SK-N-SH (cell line): ENCODE data around the gene RRM1. TPM values are rescaled to one million over a fixed set of nuclear protein-coding genes. Genes with fewer than 3 reads are reported as not detected.
A peak's percentile ranks its signal among the peaks of the same experiment; 100 is the strongest.

Experiments used
- CTCF ChIA-PET: fragments of 300-600, 350-600 bp; formaldehyde crosslinking; extraction: SDS; loops from one replicate; lab custom pipeline; 2021; lab: Yijun Ruan, JAX
- POLR2A ChIA-PET: fragments of 350-600 bp; sonication (Branson Sonifier 250); formaldehyde crosslinking; extraction: SDS; loops from one replicate; lab custom pipeline; 2020; ENCODE audit warnings: antibody characterized with exemption, inconsistent platforms; lab: Yijun Ruan, JAX
- DNase-seq: peaks from one replicate; pipeline ENCODE4 v3.0.0; 2012
- H2AFZ ChIP-seq: fragments of 200-600 bp; sonication (generic); 2 replicates; pipeline ENCODE4 v1.8.1; 2016; ENCODE audit warnings: antibody characterized with exemption, mild to moderate bottlenecking, low read depth
- H3F3A ChIP-seq: fragments of 200-600 bp; sonication (generic); replicated peaks from 2 replicates; pipeline ENCODE3; 2016; ENCODE audit warnings: antibody characterized with exemption, mild to moderate bottlenecking; ENCODE audit not compliant: insufficient read depth
- H3K27ac ChIP-seq, 2 experiments: fragments of 200-500 bp in 1 of 2; fragments of 200-600 bp in 1 of 2; sonication (Bioruptor generic) in 1 of 2; sonication (generic), shearing (Covaris generic) in 1 of 2; 2 replicates each; pipeline versions ENCODE4 v1.5.1 to v1.6.1; 2014 to 2016; ENCODE audit warnings: low read depth in 2 of 2, inconsistent platforms in 1 of 2, low read length in 1 of 2, mild to moderate bottlenecking in 1 of 2, mixed read lengths in 1 of 2
- H3K27me3 ChIP-seq: fragments of 200-600 bp; sonication (generic), shearing (Covaris generic); 2 replicates; pipeline ENCODE4 v1.6.1; 2016; ENCODE audit warnings: mixed run types; ENCODE audit not compliant: insufficient read depth
- H3K36me3 ChIP-seq, 2 experiments: fragments of 200-500 bp in 1 of 2; fragments of 200-600 bp in 1 of 2; sonication (Bioruptor generic) in 1 of 2; sonication (generic) in 1 of 2; replicated peaks in 1 of 2; 2 replicates each; pipeline versions ENCODE3 to v1.5.1; 2014 to 2016; ENCODE audit warnings: low read length in 1 of 2, mild to moderate bottlenecking in 1 of 2; ENCODE audit not compliant: insufficient read depth in 2 of 2, control insufficient read depth in 1 of 2
- H3K4me1 ChIP-seq, 2 experiments: fragments of 200-500 bp in 1 of 2; fragments of 200-600 bp in 1 of 2; sonication (Bioruptor generic) in 1 of 2; sonication (generic), shearing (Covaris generic) in 1 of 2; 2 replicates each; pipeline versions ENCODE4 v1.5.1 to v1.6.1; 2014 to 2016; ENCODE audit warnings: low read depth in 1 of 2, low read length in 1 of 2, mixed run types in 1 of 2; ENCODE audit not compliant: insufficient read depth in 2 of 2, control insufficient read depth in 1 of 2
- H3K4me2 ChIP-seq: fragments of 200-600 bp; sonication (generic), shearing (Covaris generic); 2 replicates; pipeline ENCODE4 v1.6.1; 2017; ENCODE audit warnings: mixed run types
- H3K4me3 ChIP-seq, 2 experiments: fragments of 200-500 bp in 1 of 2; fragments of 200-600 bp in 1 of 2; sonication (Bioruptor generic) in 1 of 2; sonication (generic), shearing (Covaris generic) in 1 of 2; 2 replicates each; pipeline versions ENCODE4 v1.5.1 to v1.8.1; 2014 to 2016; ENCODE audit warnings: low read depth in 2 of 2, inconsistent platforms in 1 of 2, low read length in 1 of 2, mild to moderate bottlenecking in 1 of 2, mixed read lengths in 1 of 2, moderate library complexity in 1 of 2
- H3K79me2 ChIP-seq: fragments of 200-600 bp; sonication (generic); 2 replicates; pipeline ENCODE4 v1.8.1; 2017; ENCODE audit warnings: mild to moderate bottlenecking; ENCODE audit not compliant: insufficient read depth
- H3K9ac ChIP-seq: fragments of 200-600 bp; sonication (generic); 2 replicates; pipeline ENCODE4 v1.6.1; 2017; ENCODE audit warnings: mixed run types
- H3K9me2 ChIP-seq: fragments of 200-600 bp; sonication (generic); 2 replicates; pipeline ENCODE4 v1.6.1; 2017; ENCODE audit warnings: mixed run types
- H3K9me3 ChIP-seq: fragments of 200-600 bp; sonication (generic); 2 replicates; pipeline ENCODE4 v1.6.1; 2017; ENCODE audit warnings: mixed run types, mild to moderate bottlenecking, moderate library complexity
- H4K20me1 ChIP-seq: fragments of 200-600 bp; sonication (generic); 2 replicates; pipeline ENCODE4 v1.6.1; 2017; ENCODE audit warnings: mild to moderate bottlenecking, mixed run types; ENCODE audit not compliant: insufficient read depth
- CHD2 ChIP-seq: fragments of 150-350 bp; IDR thresholded peaks from 2 replicates; pipeline ENCODE4 v1.6.1; 2018; ENCODE audit warnings: low read length; ENCODE audit not compliant: partially characterized antibody
- CTCF ChIP-seq: fragments of 200-600 bp; sonication (generic); IDR thresholded peaks from 2 replicates; pipeline ENCODE4 v1.6.1; 2017; ENCODE audit warnings: antibody characterized with exemption, mild to moderate bottlenecking, moderate library complexity
- FOXJ3 ChIP-seq: sonication (generic); formaldehyde crosslinking; IDR thresholded peaks from 2 replicates; pipeline ENCODE4 v1.5.1; 2020; ENCODE audit warnings: mild to moderate bottlenecking, missing genetic modification reagents
- FOXM1 ChIP-seq: IDR thresholded peaks from 2 replicates; pipeline ENCODE4 v1.4.0; 2012; ENCODE audit warnings: low read depth, mild to moderate bottlenecking
- GABPA ChIP-seq: IDR thresholded peaks from 2 replicates; pipeline ENCODE4 v1.4.0; 2012; ENCODE audit warnings: low read depth, mild to moderate bottlenecking
- JUND ChIP-seq: IDR thresholded peaks from 2 replicates; pipeline ENCODE4 v1.4.0; 2012
- MEF2A ChIP-seq: IDR thresholded peaks from 2 replicates; pipeline ENCODE4 v1.4.0; 2012; ENCODE audit warnings: low read depth, borderline replicate concordance
- RAD21 ChIP-seq: IDR thresholded peaks from 2 replicates; pipeline ENCODE4 v1.6.1; 2012; ENCODE audit warnings: mild to moderate bottlenecking, low read length
- RFX5 ChIP-seq: IDR thresholded peaks from 2 replicates; pipeline ENCODE4 v1.6.1; 2012; ENCODE audit warnings: mild to moderate bottlenecking, improper control_type of control experiment, low read length
- RXRA ChIP-seq: IDR thresholded peaks from 2 replicates; pipeline ENCODE4 v1.4.0; 2012; ENCODE audit warnings: low read depth, mild to moderate bottlenecking, borderline replicate concordance
- TEAD4 ChIP-seq: IDR thresholded peaks from 2 replicates; pipeline ENCODE4 v1.4.0; 2012; ENCODE audit warnings: mild to moderate bottlenecking, borderline replicate concordance; ENCODE audit not compliant: insufficient read depth
- WGBS: methylation state at CpG from one replicate; pipeline ENCODE4 v1.1.6; 2017; ENCODE audit warnings: low lambda C conversion rate; 5-methylcytosine and 5-hydroxymethylcytosine counted together
- polyA plus RNA-seq, 3 experiments: library from polyadenylated mRNA; depleted of rRNA; stranded (reverse); fragments of >200 nt; gene quantifications; 2 replicates each; pipeline ENCODE4 v1.2.3, GENCODE V29; 2012

The RRM1 gene
- polyA plus RNA-seq, 1 of the 3 experiments (the other 2 are of a cell fraction), result 28.2 TPM

GRCh38 chr11:4085575-4085974 lies 9.0 kb upstream of the RRM1 start:
- H3K27me3 ChIP-seq, result no peaks in the 10 kb centered on the region
- no peak for DNase-seq
- H2AFZ ChIP-seq, result no peak overlapping the region
- no peak overlapping the region for H3K27ac ChIP-seq
- H3K79me2 ChIP-seq, result no peaks in the 10 kb centered on the region
- H3K36me3 ChIP-seq, result peaks cover 0 to 15% of the 10 kb centered on the region in 2 experiments
- no peak overlapping the region for H3K4me2 ChIP-seq
- no peaks in the 10 kb centered on the region for H3K9me2 ChIP-seq
- no peak overlapping the region for H3K4me3 ChIP-seq
- no peaks in the 10 kb centered on the region for H3K4me1 ChIP-seq
- H4K20me1 ChIP-seq, result no peaks in the 10 kb centered on the region
- POLR2A ChIA-PET, result no interaction called here
- no peak overlapping the region for H3K9ac ChIP-seq
- H3K9me3 ChIP-seq, result no peaks in the 10 kb centered on the region
- TF ChIP-seq RAD21, result no peak
- no peaks in the 10 kb centered on the region for H3F3A ChIP-seq
- CTCF ChIA-PET, result interaction anchor here (1.9 to 8.1 kb wide), 3 partner anchors 13 to 237 kb away, joined by 10 to 76 read pairs (median 16); partner anchors contain the start of gene STIM1

- Histone ChIP-seq H2AFZ (no peak overlapping the region), H3K27ac (no peak overlapping the region), H3K27me3 (no peaks in the 10 kb centered on the region), H3K9me3 (no peaks in the 10 kb centered on the region), H4K20me1 (no peaks in the 10 kb centered on the region), H3K36me3 (peaks cover 0 to 15% of the 10 kb centered on the region in 2 experiments), H3K4me2 (no peak overlapping the region), H3K9ac (no peak overlapping the region), H3K4me3 (no peak overlapping the region), H3F3A (no peaks in the 10 kb centered on the region), H3K79me2 (no peaks in the 10 kb centered on the region), H3K9me2 (no peaks in the 10 kb centered on the region), H3K4me1 (no peaks in the 10 kb centered on the region)
- 90% methylated on average over 4 of the region's 8 CpGs for WGBS
- DNase-seq, result no peak
- CTCF ChIA-PET, result interaction anchor here (0.9 to 8.1 kb wide), 3 partner anchors 8 to 238 kb away, joined by 3 to 76 read pairs (median 16); partner anchors contain the start of gene RRM1
- no peak for TF ChIP-seq RFX5
- no peak for TF ChIP-seq TEAD4
- no peak for TF ChIP-seq FOXJ3 (CRISPR knock-in tag)
- TF ChIP-seq FOXM1, result no peak
- no peak for TF ChIP-seq CHD2
- POLR2A ChIA-PET, result no interaction called here
Measured at GRCh38 chr11:4086575-4087353, 7.8 kb upstream of the RRM1 start.

- no peaks in the 10 kb centered on the region for H3F3A ChIP-seq
- no peaks in the 10 kb centered on the region for H3K4me1 ChIP-seq
- no peaks in the 10 kb centered on the region for H3K79me2 ChIP-seq
- POLR2A ChIA-PET, result no interaction called here
- no peaks in the 10 kb centered on the region for H4K20me1 ChIP-seq
- H3K9ac ChIP-seq, result no peak overlapping the region
- H2AFZ ChIP-seq, result no peak overlapping the region
- TF ChIP-seq CTCF, result peak; percentile 41
- no peak for TF ChIP-seq GABPA
- no peak for TF ChIP-seq RXRA
- TF ChIP-seq MEF2A, result no peak
- no peak for TF ChIP-seq FOXJ3 (CRISPR knock-in tag)
- no peak for TF ChIP-seq JUND
- no peak overlapping the region for H3K4me3 ChIP-seq
- no peak overlapping the region for H3K27ac ChIP-seq
- H3K36me3 ChIP-seq, result peaks cover 0 to 15% of the 10 kb centered on the region in 2 experiments
- H3K4me2 ChIP-seq, result no peak overlapping the region
- H3K9me2 ChIP-seq, result no peaks in the 10 kb centered on the region
- CTCF ChIA-PET, result interaction anchor here (1.1 to 8.1 kb wide), 4 partner anchors 15 to 239 kb away, joined by 3 to 76 read pairs (median 12); no protein-coding TSS in a partner anchor
- H3K27me3 ChIP-seq, result no peaks in the 10 kb centered on the region
- no peak for DNase-seq
- H3K9me3 ChIP-seq, result no peaks in the 10 kb centered on the region
- 81% methylated on average over 5 of the region's 5 CpGs for WGBS
Measured at GRCh38 chr11:4087551-4087950, 7.0 kb upstream of the RRM1 start.
